NCI-H2227 (cell line): ENCODE data around the gene MBD2.
"Not testable (repeated sequence)": the region's sequence is repeated elsewhere in the genome, so short reads cannot be mapped to it uniquely, and the experiment has no call there.

Source experiments
- DNase-seq: peaks from one replicate; lab custom pipeline; 2025; ENCODE audit not compliant: unreplicated experiment; lab: John Stamatoyannopoulos, UW

The MBD2 gene

GRCh38 chr18:54154231-54154630 is 70.2 kb downstream of the MBD2 start:
- DNase-seq = no peak

- DNase-seq = no peak
Observed at GRCh38 chr18:54151376-54151775, 73.1 kb downstream of the MBD2 start.

- no peak for DNase-seq
Observed at GRCh38 chr18:54150226-54150625, 74.2 kb downstream of the MBD2 start.

GRCh38 chr18:54149078-54149697 is 75.3 kb downstream of the MBD2 start:
- no peak for DNase-seq

GRCh38 chr18:54148678-54149077 is 75.8 kb downstream of the MBD2 start:
- DNase-seq = no peak

- DNase-seq = no peak
Observed at GRCh38 chr18:54148151-54148550, 76.3 kb downstream of the MBD2 start.

- no peak for DNase-seq
Observed at GRCh38 chr18:54147439-54147838, 77.0 kb downstream of the MBD2 start.

GRCh38 chr18:54141041-54141608 is 83.3 kb downstream of the MBD2 start:
- no peak for DNase-seq

GRCh38 chr18:54140641-54141040 is 83.8 kb downstream of the MBD2 start:
- no peak for DNase-seq

GRCh38 chr18:54135216-54135615 is 89.3 kb downstream of the MBD2 start:
- DNase-seq = no peak

- no peak for DNase-seq
Observed at GRCh38 chr18:54134053-54134452, 90.4 kb downstream of the MBD2 start.

- DNase-seq = no peak
Observed at GRCh38 chr18:54130631-54131030, 93.8 kb downstream of the MBD2 start.

- DNase-seq = no peak
Observed at GRCh38 chr18:54130177-54130576, 94.3 kb downstream of the MBD2 start.

- no peak for DNase-seq
Observed at GRCh38 chr18:54129448-54130067, 94.9 kb downstream of the MBD2 start.

- DNase-seq = peak; percentile 41
Observed at GRCh38 chr18:54127759-54128378, 96.6 kb downstream of the MBD2 start.

GRCh38 chr18:54125429-54125828 is 99.0 kb downstream of the MBD2 start:
- DNase-seq = peak; percentile 11

GRCh38 chr18:54123720-54124440 is 100.6 kb downstream of the MBD2 start:
- DNase-seq = not testable (repeated sequence)

- peak; percentile 65 for DNase-seq
Observed at GRCh38 chr18:54119524-54120019, 104.9 kb downstream of the MBD2 start.

GRCh38 chr18:54117853-54118773 is 106.4 kb downstream of the MBD2 start:
- DNase-seq = no peak

- DNase-seq = no peak
Observed at GRCh38 chr18:54116541-54117257, 107.8 kb downstream of the MBD2 start.
